HepG2 (cell line): Measurements from ENCODE around the gene OR4D9. TPM values are rescaled to one million over a fixed set of nuclear protein-coding genes. Genes with fewer than 3 reads are reported as not detected.

Experiments
- ATF7-NPFF ChIP-seq: sonication (generic); formaldehyde crosslinking; IDR thresholded peaks from 2 replicates; pipeline ENCODE4 v1.8.1; 2023; ENCODE audit warnings: mild to moderate bottlenecking, low read depth, missing genetic modification reagents, moderate library complexity
- HIC2 ChIP-seq: sonication (generic); formaldehyde crosslinking; IDR thresholded peaks from 2 replicates; pipeline ENCODE4 v1.9.0; 2022; ENCODE audit warnings: low read depth, missing genetic modification reagents
- MTF2 ChIP-seq: sonication (generic); formaldehyde crosslinking; IDR thresholded peaks from 2 replicates; pipeline ENCODE4 v1.5.0; 2020; ENCODE audit warnings: missing genetic modification reagents, borderline replicate concordance
- SOX6 ChIP-seq, 2 experiments: fragments of 450-650 bp in 1 of 2; sonication (generic) in 1 of 2; formaldehyde crosslinking in 1 of 2; IDR thresholded peaks; 2 replicates each; pipeline versions ENCODE4 v1.4.0 to v1.6.1; 2017 to 2020; ENCODE audit warnings: antibody characterized with exemption in 1 of 2, mild to moderate bottlenecking in 1 of 2, missing genetic modification reagents in 1 of 2
- ZBTB40 ChIP-seq, 2 experiments: fragments of 450-650 bp in 1 of 2; sonication (generic) in 1 of 2; formaldehyde crosslinking in 1 of 2; IDR thresholded peaks; 2 replicates each; pipeline versions ENCODE4 v1.6.1 to v1.8.0; 2016 to 2022; ENCODE audit warnings: antibody characterized with exemption in 1 of 2, mild to moderate bottlenecking in 1 of 2, missing genetic modification reagents in 1 of 2
- ZNF224 ChIP-seq: sonication (generic); formaldehyde crosslinking; IDR thresholded peaks from 2 replicates; pipeline ENCODE4 v1.5.0; 2020; ENCODE audit warnings: mild to moderate bottlenecking, missing genetic modification reagents
- ZNF260 ChIP-seq: sonication (generic); formaldehyde crosslinking; IDR thresholded peaks from 2 replicates; pipeline ENCODE4 v1.4.0; 2020; ENCODE audit warnings: missing genetic modification reagents, low read depth, mild to moderate bottlenecking, borderline replicate concordance
- ZNF512 ChIP-seq: sonication (generic); formaldehyde crosslinking; IDR thresholded peaks from 2 replicates; pipeline ENCODE4 v1.4.0; 2020; ENCODE audit warnings: mild to moderate bottlenecking, missing genetic modification reagents
- ZNF687 ChIP-seq: sonication (generic); formaldehyde crosslinking; IDR thresholded peaks from 2 replicates; pipeline ENCODE4 v1.5.1; 2020; ENCODE audit warnings: mild to moderate bottlenecking, missing genetic modification reagents, moderate library complexity
- polyA plus RNA-seq, 8 experiments: library from polyadenylated mRNA; depleted of rRNA in 3 of 8; stranded (reverse) in 7 of 8; unstranded in 1 of 8; fragments of >200 nt; fragmentation: Illumina TruSeq in 4 of 8; extraction: Trizol in 4 of 8; gene quantifications; 2 replicates each; pipeline versions ENCODE4 v1.2.1 to v1.2.3, GENCODE V29; 2011 to 2016; ENCODE audit warnings: low read depth in 4 of 8, missing spikeins in 1 of 8, mixed read lengths in 1 of 8; ENCODE audit not compliant: insufficient read depth in 1 of 8
- total RNA-seq, 5 experiments: library from RNA; depleted of rRNA; stranded (reverse); fragments of >200 nt; fragmentation: Illumina TruSeq; extraction: Trizol; gene quantifications; 2 replicates each; pipeline ENCODE4 v1.2.3, GENCODE V29; 2016; ENCODE audit warnings: low read depth in 1 of 5

Gene OR4D9
- total and polyA plus RNA-seq, 2 of the 13 experiments (the other 11 are each of a cell fraction or from before 2014, with no cell fraction given): not detected

- TF ChIP-seq HIC2 (CRISPR knock-in tag): no peak
- no peak for TF ChIP-seq ZNF260 (CRISPR knock-in tag)
- peak; percentile 49 for TF ChIP-seq ZNF687 (CRISPR knock-in tag)
- TF ChIP-seq ZNF512: peak; percentile 8; the same call in 1 of the 2 replicates
- no peak for TF ChIP-seq SOX6 (IDR thresholded peaks at IDR 0.05)
- peak; percentile 7; the same call in 1 of the 2 replicates for TF ChIP-seq SOX6 (CRISPR knock-in tag; IDR thresholded peaks at IDR 0.05)
- TF ChIP-seq ATF7-NPFF (CRISPR knock-in tag): no peak
- no peak for TF ChIP-seq MTF2 (CRISPR knock-in tag)
- TF ChIP-seq ZBTB40 (IDR thresholded peaks at IDR 0.05): no peak
- 0 out of 2 replicates have a peak, but pooled peaks have one; percentile 17 for TF ChIP-seq ZBTB40 (CRISPR knock-in tag; IDR thresholded peaks at IDR 0.05)
- TF ChIP-seq ZNF224: no peak
Observed at GRCh38 chr11:59560702-59561473, 49.5 kb downstream of the OR4D9 start (continued).
